Effector CD4-positive, alpha-beta T cell (primary cell): Measurements from ENCODE around the gene PCDHB3.
"Not testable (repeated sequence)": the region's sequence is repeated elsewhere in the genome, so short reads cannot be mapped to it uniquely, and the experiment has no call there.

Experiments
- DNase-seq: peaks from one replicate; pipeline ENCODE4 v3.0.0-alpha.2; 2020

The PCDHB3 gene

DNA sequence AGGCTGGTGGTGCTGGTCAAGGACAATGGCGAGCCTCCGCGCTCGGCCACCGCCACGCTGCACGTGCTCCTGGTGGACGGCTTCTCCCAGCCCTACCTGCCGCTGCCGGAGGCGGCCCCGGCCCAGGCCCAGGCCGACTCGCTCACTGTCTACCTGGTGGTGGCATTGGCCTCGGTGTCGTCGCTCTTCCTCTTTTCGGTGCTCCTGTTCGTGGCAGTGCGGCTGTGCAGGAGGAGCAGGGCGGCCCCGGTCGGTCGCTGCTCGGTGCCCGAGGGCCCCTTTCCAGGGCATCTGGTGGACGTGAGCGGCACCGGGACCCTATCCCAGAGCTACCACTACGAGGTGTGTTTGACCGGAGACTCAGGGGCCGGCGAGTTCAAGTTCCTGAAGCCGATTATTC, 37.1 kb downstream of the PCDHB3 start:
- not testable (repeated sequence) for DNase-seq

DNA sequence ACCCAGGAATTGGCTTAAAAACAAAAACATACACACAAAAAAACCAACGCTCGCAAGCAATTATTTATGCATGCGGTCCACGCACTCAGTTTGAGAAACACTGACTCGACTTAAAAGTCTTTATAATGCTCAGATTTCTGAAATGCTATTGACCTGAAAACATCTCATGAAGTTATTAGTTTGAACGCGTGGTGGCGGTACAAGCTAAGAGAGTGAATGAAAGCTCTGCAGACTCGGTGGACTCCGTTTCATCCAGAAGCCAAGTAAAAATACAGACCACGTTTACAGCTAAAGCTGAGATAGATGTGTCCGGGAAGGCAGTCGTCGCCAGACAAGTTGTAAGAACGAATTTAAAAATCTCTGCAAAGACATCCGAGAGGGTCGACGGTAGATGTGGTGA, 49.5 kb downstream of the PCDHB3 start, which contains the start of gene PCDHB6:
Gene PCDHB6 (plus strand): TSS at position 246 of the 400 bp plus-strand sequence. CDS start 201 bp downstream, outside the sequence.
- no peak for DNase-seq

DNA sequence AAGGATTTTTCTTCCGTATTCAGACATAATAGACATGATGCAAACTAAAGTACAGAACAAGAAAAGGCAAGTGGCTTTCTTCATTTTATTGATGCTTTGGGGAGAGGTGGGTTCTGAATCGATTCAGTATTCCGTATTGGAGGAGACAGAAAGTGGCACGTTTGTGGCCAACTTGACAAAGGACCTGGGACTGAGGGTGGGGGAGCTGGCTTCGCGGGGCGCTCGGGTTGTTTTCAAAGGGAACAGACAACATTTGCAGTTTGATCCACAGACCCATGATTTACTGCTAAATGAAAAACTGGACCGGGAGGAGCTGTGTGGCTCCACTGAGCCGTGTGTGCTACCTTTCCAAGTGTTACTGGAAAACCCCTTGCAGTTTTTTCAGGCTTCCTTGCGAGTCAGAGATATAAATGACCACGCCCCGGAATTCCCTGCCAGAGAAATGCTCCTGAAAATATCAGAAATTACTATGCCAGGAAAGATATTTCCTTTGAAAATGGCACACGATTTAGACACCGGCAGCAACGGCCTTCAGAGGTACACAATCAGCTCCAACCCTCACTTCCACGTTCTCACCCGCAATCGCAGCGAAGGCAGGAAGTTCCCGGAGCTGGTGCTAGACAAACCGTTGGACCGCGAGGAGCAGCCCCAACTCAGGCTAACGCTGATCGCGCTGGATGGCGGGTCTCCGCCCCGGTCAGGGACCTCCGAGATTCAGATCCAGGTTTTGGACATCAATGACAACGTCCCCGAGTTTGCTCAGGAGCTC, 50.1 kb downstream of the PCDHB3 start:
- DNase-seq: no peak

DNA sequence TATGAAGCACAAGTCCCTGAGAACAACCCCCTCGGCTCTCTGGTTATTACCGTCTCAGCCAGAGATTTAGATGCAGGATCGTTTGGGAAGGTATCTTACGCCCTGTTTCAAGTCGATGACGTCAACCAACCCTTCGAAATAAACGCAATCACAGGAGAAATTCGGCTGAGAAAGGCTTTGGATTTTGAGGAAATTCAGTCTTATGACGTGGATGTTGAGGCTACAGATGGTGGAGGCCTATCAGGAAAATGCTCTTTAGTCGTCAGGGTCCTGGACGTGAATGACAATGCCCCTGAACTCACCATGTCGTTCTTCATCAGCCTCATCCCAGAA, 50.7 kb downstream of the PCDHB3 start:
- DNase-seq: no peak

DNA sequence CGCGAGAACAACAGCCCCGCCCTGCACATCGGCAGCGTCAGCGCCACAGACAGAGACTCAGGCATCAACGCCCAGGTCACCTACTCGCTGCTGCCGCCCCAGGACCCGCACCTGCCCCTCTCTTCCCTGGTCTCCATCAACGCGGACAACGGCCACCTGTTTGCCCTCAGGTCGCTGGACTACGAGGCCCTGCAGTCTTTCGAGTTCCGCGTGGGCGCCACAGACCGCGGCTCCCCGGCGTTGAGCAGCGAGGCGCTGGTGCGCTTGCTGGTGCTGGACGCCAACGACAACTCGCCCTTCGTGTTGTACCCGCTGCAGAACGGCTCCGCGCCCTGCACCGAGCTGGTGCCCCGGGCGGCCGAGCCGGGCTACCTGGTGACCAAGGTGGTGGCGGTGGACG, 51.4 kb downstream of the PCDHB3 start:
- DNase-seq: not testable (repeated sequence)

DNA sequence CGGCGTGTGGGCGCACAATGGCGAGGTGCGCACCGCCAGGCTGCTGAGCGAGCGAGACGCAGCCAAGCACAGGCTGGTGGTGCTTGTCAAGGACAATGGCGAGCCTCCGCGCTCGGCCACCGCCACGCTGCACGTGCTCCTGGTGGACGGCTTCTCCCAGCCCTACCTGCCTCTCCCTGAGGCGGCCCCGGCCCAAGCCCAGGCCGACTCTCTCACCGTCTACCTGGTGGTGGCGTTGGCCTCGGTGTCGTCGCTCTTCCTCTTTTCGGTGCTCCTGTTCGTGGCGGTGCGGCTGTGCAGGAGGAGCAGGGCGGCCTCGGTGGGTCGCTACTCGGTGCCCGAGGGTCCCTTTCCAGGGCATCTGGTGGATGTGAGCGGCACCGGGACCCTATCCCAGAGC, 51.8 kb downstream of the PCDHB3 start:
- not testable (repeated sequence) for DNase-seq
